DOHH2 (cell line): ENCODE data around the gene GAB2.

Source experiments
- EZH2phosphoT487 ChIP-seq: fragments of 200-600 bp; sonication (generic); IDR thresholded peaks from 2 replicates; pipeline ENCODE4 v1.6.1; 2017; ENCODE audit warnings: borderline replicate concordance, mild to moderate bottlenecking, antibody characterized with exemption, low read length, moderate library complexity, mixed read lengths
- TF ChIP-seq, protein P1 (sequence below): fragments of 200-600 bp; sonication (generic); IDR thresholded peaks from one replicate; pipeline ENCODE4 v1.5.1; 2014; ENCODE audit warnings: antibody characterized with exemption, mild to moderate bottlenecking, low read depth, low read length; ENCODE audit not compliant: poor library complexity, severe bottlenecking

DNA sequence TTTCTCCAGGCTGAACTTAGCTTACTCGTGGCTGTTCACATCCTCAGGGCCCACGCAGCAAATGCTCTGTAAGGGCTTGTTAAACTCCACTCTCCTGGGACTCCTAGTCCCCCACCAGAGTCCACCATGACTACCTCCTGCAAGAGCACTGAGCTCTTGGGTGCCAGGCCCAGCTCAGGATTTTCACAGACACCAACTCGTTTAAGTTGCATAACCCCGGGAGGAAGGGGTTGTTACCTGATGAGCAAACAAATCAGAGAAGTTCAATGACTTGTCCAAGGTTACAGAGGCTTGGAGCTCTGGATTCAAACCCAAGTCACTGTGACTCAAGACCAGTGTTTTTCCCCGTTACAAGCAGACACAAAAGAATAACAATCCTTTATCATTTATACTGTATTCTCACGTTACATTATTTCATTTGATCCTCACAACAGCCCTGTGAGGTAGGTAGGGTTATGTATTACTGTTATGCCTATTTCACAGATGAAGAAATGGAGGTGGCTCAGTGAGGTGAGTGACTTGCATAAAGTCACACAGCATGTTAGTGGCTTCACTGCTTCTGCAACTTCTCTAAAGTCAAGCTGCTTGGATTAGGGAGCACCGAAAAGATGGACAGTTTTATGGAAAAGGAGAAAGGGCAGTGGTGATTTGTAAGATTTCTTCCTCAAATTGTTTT is 246.6 kb downstream of the GAB2 start:
- TF ChIP-seq EZH2phosphoT487 = no peak
- TF ChIP-seq, protein P1, sequence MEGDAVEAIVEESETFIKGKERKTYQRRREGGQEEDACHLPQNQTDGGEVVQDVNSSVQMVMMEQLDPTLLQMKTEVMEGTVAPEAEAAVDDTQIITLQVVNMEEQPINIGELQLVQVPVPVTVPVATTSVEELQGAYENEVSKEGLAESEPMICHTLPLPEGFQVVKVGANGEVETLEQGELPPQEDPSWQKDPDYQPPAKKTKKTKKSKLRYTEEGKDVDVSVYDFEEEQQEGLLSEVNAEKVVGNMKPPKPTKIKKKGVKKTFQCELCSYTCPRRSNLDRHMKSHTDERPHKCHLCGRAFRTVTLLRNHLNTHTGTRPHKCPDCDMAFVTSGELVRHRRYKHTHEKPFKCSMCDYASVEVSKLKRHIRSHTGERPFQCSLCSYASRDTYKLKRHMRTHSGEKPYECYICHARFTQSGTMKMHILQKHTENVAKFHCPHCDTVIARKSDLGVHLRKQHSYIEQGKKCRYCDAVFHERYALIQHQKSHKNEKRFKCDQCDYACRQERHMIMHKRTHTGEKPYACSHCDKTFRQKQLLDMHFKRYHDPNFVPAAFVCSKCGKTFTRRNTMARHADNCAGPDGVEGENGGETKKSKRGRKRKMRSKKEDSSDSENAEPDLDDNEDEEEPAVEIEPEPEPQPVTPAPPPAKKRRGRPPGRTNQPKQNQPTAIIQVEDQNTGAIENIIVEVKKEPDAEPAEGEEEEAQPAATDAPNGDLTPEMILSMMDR = no peak
